Gastroesophageal sphincter (tissue), 3 donors: ENCODE results near the gene PAH.

Source experiments
- CTCF ChIP-seq, 4 experiments: fragments of 200-600 bp in 2 of 4; fragments of 450-650 bp in 2 of 4; sonication (generic) in 1 of 4; IDR thresholded peaks; one replicate each; pipeline ENCODE4 v1.5.1; 2017 to 2019; ENCODE audit warnings: antibody characterized with exemption in 4 of 4, mild to moderate bottlenecking in 2 of 4, moderate library complexity in 2 of 4
- EP300 ChIP-seq: sonication (generic); formaldehyde crosslinking; IDR thresholded peaks from one replicate; pipeline ENCODE4 v1.6.1; 2017; ENCODE audit warnings: antibody characterized with exemption, mild to moderate bottlenecking
- POLR2A ChIP-seq, 2 donors: fragments of 450-650 bp; IDR thresholded peaks; one replicate each; pipeline ENCODE4 v1.6.1; 2017; ENCODE audit warnings: antibody characterized with exemption in 2 of 2, mild to moderate bottlenecking in 2 of 2, moderate library complexity in 1 of 2
- POLR2AphosphoS5 ChIP-seq: sonication (generic); formaldehyde crosslinking; IDR thresholded peaks from one replicate; pipeline ENCODE4 v1.6.1; 2017; ENCODE audit warnings: antibody characterized with exemption

GRCh38 chr12:102948941-102949352 is 31.9 kb upstream of the PAH start:
- TF ChIP-seq POLR2A (IDR thresholded peaks at IDR 0.05) (no peak), CTCF (IDR thresholded peaks at IDR 0.05) (peak; percentile 46 to 81 (median 61)), POLR2AphosphoS5 (no peak), EP300 (no peak)
